HepG2 (cell line): ENCODE results near the gene MYO9A. TPM values are rescaled to one million over a fixed set of nuclear protein-coding genes. Genes with fewer than 3 reads are reported as not detected.

Experiments used
- AGO2 ChIP-seq: fragments of 200-400 bp; formaldehyde crosslinking; optimal IDR thresholded peaks from 2 replicates; pipeline ENCODE3; 2017; ENCODE audit warnings: mild to moderate bottlenecking, low read depth, low read length, moderate library complexity
- GTF3A ChIP-seq: sonication (generic); formaldehyde crosslinking; conservative IDR thresholded peaks from 2 replicates; pipeline ENCODE4 v1.4.0; 2020; ENCODE audit warnings: mild to moderate bottlenecking, missing genetic modification reagents
- GZF1 ChIP-seq: sonication (generic); formaldehyde crosslinking; IDR thresholded peaks from 2 replicates; pipeline ENCODE4 v1.5.1; 2020; ENCODE audit warnings: mild to moderate bottlenecking, missing genetic modification reagents
- IKZF4 ChIP-seq: sonication (generic); formaldehyde crosslinking; IDR thresholded peaks from 2 replicates; pipeline ENCODE4 v1.5.1; 2020; ENCODE audit warnings: borderline replicate concordance, mild to moderate bottlenecking, low read depth, missing genetic modification reagents; ENCODE audit errors: not compliant biosample characterization
- MATR3 ChIP-seq: sonication (generic); formaldehyde crosslinking; IDR thresholded peaks from 2 replicates; pipeline ENCODE4 v1.4.0; 2020; ENCODE audit warnings: missing genetic modification reagents
- POLR2AphosphoS2 ChIP-seq: IDR thresholded peaks from 2 replicates; pipeline ENCODE4 v1.6.1; 2011; ENCODE audit warnings: low read depth, low read length, improper control_type of control experiment
- REL ChIP-seq: sonication (generic); formaldehyde crosslinking; conservative IDR thresholded peaks from 2 replicates; pipeline ENCODE4 v1.8.0; 2022; ENCODE audit warnings: mild to moderate bottlenecking, missing genetic modification reagents, moderate library complexity
- RXRB ChIP-seq: IDR thresholded peaks from 2 replicates; pipeline ENCODE4 v1.6.1; 2016; ENCODE audit warnings: borderline replicate concordance, missing genetic modification reagents, missing compliant biosample characterization
- SRSF1 ChIP-seq: fragments of 200-400 bp; formaldehyde crosslinking; optimal IDR thresholded peaks from 2 replicates; pipeline ENCODE3; 2017; ENCODE audit warnings: mild to moderate bottlenecking, low read depth, low read length, moderate library complexity
- STAT5B ChIP-seq: sonication (generic); formaldehyde crosslinking; IDR thresholded peaks from 2 replicates; pipeline ENCODE4 v1.4.0; 2020; ENCODE audit warnings: missing genetic modification reagents
- TBX2 ChIP-seq: sonication (generic); formaldehyde crosslinking; IDR thresholded peaks from 2 replicates; pipeline ENCODE4 v1.5.0; 2020; ENCODE audit warnings: missing genetic modification reagents, mild to moderate bottlenecking, borderline replicate concordance
- ZNF253 ChIP-seq: sonication (generic); formaldehyde crosslinking; IDR thresholded peaks from 2 replicates; pipeline ENCODE4 v1.8.0; 2022; ENCODE audit warnings: mild to moderate bottlenecking, missing genetic modification reagents, borderline replicate concordance
- ZNF615 ChIP-seq: sonication (generic); formaldehyde crosslinking; IDR thresholded peaks from 2 replicates; pipeline ENCODE4 v1.5.0; 2020; ENCODE audit warnings: mild to moderate bottlenecking, missing genetic modification reagents, borderline replicate concordance
- ZNF629 ChIP-seq: sonication (generic); formaldehyde crosslinking; conservative IDR thresholded peaks from 2 replicates; pipeline ENCODE4 v1.5.0; 2020; ENCODE audit warnings: missing genetic modification reagents
- ZNF713 ChIP-seq: sonication (generic); formaldehyde crosslinking; IDR thresholded peaks from 2 replicates; pipeline ENCODE4 v1.4.0; 2020; ENCODE audit warnings: mild to moderate bottlenecking, missing genetic modification reagents
- ZNF792 ChIP-seq: IDR thresholded peaks from 2 replicates; pipeline ENCODE4 v1.6.1; 2016
- polyA plus RNA-seq, 8 experiments: library from polyadenylated mRNA; depleted of rRNA in 3 of 8; stranded (reverse) in 7 of 8; unstranded in 1 of 8; fragments of >200 nt; fragmentation: Illumina TruSeq in 4 of 8; extraction: Trizol in 4 of 8; gene quantifications; 2 replicates each; pipeline versions ENCODE4 v1.2.1 to v1.2.3, GENCODE V29; 2011 to 2016; ENCODE audit warnings: low read depth in 4 of 8, missing spikeins in 1 of 8, mixed read lengths in 1 of 8; ENCODE audit not compliant: insufficient read depth in 1 of 8
- total RNA-seq, 5 experiments: library from RNA; depleted of rRNA; stranded (reverse); fragments of >200 nt; fragmentation: Illumina TruSeq; extraction: Trizol; gene quantifications; 2 replicates each; pipeline ENCODE4 v1.2.3, GENCODE V29; 2016; ENCODE audit warnings: low read depth in 1 of 5
- TF ChIP-seq, protein P1 (sequence below): sonication (generic); formaldehyde crosslinking; IDR thresholded peaks from 2 replicates; pipeline ENCODE4 v1.5.1; 2020; ENCODE audit warnings: mild to moderate bottlenecking, missing genetic modification reagents
- TF ChIP-seq, protein P2 (sequence below): sonication (generic); formaldehyde crosslinking; conservative IDR thresholded peaks from 2 replicates; pipeline ENCODE4 v1.4.0; 2020; ENCODE audit warnings: missing genetic modification reagents
- TF ChIP-seq, protein P3 (sequence below): IDR thresholded peaks from 2 replicates; pipeline ENCODE4 v1.6.1; 2018; ENCODE audit warnings: missing genetic modification reagents, mild to moderate bottlenecking, missing compliant biosample characterization
- TF ChIP-seq, protein P4 (sequence below): sonication (generic); formaldehyde crosslinking; IDR thresholded peaks from 2 replicates; pipeline ENCODE4 v1.8.0; 2022; ENCODE audit warnings: mild to moderate bottlenecking, missing genetic modification reagents; ENCODE audit not compliant: insufficient replicate concordance
- TF ChIP-seq, protein P5 (sequence below): sonication (generic); formaldehyde crosslinking; IDR thresholded peaks from 2 replicates; pipeline ENCODE4 v1.4.0; 2020; ENCODE audit warnings: missing genetic modification reagents

MYO9A gene
- total and polyA plus RNA-seq, 2 of the 13 experiments (the other 11 are each of a cell fraction or from before 2014, with no cell fraction given) = 4.8 to 15.3 TPM

DNA sequence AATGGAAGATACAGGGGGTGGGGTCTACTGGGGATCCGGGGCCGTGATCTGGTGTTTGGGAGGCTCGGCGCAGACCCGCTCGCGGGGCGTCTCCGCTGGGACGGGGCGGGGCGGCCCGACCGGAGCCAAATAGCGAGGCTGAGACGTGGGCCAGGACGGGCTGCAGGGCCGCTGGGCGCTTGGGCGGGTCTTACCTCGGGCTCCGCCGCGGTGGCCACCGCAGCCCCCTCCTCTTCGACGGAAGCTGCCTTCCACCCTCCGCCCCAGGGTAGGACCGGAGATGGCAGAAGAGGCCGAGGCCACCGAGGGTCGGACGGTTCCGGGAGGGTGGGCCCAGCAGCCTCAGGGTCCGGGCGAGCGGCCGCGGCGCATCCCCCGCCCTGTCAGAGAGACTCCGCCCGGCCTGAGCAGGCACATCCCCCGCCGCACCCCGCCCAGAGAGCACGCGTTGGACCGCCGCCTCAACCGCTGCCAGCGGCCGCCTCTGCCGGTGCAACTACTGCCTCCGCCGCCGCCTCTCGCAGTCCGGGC lies 399 bp downstream of the MYO9A start (continued):
- TF ChIP-seq, protein P1, sequence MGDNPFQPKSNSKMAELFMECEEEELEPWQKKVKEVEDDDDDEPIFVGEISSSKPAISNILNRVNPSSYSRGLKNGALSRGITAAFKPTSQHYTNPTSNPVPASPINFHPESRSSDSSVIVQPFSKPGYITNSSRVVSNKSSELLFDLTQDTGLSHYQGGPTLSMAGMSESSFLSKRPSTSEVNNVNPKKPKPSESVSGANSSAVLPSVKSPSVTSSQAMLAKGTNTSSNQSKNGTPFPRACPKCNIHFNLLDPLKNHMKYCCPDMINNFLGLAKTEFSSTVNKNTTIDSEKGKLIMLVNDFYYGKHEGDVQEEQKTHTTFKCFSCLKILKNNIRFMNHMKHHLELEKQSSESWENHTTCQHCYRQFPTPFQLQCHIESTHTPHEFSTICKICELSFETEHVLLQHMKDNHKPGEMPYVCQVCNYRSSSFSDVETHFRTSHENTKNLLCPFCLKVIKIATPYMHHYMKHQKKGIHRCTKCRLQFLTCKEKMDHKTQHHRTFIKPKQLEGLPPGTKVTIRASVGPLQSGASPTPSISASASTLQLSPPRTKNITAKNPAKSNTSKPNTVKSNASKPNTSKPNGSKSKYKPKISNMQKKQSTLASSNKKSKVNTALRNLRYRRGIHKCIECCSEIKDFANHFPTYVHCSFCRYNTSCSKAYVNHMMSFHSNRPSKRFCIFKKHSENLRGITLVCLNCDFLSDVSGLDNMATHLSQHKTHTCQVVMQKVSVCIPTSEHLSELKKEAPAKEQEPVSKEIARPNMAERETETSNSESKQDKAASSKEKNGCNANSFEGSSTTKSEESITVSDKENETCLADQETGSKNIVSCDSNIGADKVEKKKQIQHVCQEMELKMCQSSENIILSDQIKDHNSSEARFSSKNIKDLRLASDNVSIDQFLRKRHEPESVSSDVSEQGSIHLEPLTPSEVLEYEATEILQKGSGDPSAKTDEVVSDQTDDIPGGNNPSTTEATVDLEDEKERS (CRISPR knock-in tag) = no peak
- TF ChIP-seq RXRB (no peak), GZF1 (CRISPR knock-in tag) (0 out of 2 replicates have a peak, but pooled peaks have one; percentile 26), TBX2 (CRISPR knock-in tag) (0 out of 2 replicates have a peak, but pooled peaks have one; percentile 46), ZNF615 (CRISPR knock-in tag) (no peak), POLR2AphosphoS2 (no peak), IKZF4 (CRISPR knock-in tag) (peak; percentile 75), MATR3 (no peak), AGO2 (peak; percentile 23), STAT5B (CRISPR knock-in tag) (no peak), SRSF1 (no peak), ZNF629 (no peak), ZNF792 (CRISPR knock-in tag) (0 out of 2 replicates have a peak, but pooled peaks have one; percentile 16), ZNF713 (CRISPR knock-in tag) (no peak), ZNF253 (no peak), REL (CRISPR knock-in tag) (no peak), GTF3A (no peak)
- TF ChIP-seq, protein P2, sequence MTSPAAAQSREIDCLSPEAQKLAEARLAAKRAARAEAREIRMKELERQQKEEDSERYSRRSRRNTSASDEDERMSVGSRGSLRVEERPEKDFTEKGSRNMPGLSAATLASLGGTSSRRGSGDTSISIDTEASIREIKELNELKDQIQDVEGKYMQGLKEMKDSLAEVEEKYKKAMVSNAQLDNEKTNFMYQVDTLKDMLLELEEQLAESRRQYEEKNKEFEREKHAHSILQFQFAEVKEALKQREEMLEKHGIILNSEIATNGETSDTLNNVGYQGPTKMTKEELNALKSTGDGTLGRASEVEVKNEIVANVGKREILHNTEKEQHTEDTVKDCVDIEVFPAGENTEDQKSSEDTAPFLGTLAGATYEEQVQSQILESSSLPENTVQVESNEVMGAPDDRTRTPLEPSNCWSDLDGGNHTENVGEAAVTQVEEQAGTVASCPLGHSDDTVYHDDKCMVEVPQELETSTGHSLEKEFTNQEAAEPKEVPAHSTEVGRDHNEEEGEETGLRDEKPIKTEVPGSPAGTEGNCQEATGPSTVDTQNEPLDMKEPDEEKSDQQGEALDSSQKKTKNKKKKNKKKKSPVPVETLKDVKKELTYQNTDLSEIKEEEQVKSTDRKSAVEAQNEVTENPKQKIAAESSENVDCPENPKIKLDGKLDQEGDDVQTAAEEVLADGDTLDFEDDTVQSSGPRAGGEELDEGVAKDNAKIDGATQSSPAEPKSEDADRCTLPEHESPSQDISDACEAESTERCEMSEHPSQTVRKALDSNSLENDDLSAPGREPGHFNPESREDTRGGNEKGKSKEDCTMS (CRISPR knock-in tag) = no peak
- TF ChIP-seq, protein P3, sequence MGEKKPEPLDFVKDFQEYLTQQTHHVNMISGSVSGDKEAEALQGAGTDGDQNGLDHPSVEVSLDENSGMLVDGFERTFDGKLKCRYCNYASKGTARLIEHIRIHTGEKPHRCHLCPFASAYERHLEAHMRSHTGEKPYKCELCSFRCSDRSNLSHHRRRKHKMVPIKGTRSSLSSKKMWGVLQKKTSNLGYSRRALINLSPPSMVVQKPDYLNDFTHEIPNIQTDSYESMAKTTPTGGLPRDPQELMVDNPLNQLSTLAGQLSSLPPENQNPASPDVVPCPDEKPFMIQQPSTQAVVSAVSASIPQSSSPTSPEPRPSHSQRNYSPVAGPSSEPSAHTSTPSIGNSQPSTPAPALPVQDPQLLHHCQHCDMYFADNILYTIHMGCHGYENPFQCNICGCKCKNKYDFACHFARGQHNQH = peak; percentile 22; the same call in 1 of the 2 replicates
- TF ChIP-seq, protein P4, sequence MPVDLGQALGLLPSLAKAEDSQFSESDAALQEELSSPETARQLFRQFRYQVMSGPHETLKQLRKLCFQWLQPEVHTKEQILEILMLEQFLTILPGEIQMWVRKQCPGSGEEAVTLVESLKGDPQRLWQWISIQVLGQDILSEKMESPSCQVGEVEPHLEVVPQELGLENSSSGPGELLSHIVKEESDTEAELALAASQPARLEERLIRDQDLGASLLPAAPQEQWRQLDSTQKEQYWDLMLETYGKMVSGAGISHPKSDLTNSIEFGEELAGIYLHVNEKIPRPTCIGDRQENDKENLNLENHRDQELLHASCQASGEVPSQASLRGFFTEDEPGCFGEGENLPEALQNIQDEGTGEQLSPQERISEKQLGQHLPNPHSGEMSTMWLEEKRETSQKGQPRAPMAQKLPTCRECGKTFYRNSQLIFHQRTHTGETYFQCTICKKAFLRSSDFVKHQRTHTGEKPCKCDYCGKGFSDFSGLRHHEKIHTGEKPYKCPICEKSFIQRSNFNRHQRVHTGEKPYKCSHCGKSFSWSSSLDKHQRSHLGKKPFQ (CRISPR knock-in tag) = peak; percentile 38
- TF ChIP-seq, protein P5, sequence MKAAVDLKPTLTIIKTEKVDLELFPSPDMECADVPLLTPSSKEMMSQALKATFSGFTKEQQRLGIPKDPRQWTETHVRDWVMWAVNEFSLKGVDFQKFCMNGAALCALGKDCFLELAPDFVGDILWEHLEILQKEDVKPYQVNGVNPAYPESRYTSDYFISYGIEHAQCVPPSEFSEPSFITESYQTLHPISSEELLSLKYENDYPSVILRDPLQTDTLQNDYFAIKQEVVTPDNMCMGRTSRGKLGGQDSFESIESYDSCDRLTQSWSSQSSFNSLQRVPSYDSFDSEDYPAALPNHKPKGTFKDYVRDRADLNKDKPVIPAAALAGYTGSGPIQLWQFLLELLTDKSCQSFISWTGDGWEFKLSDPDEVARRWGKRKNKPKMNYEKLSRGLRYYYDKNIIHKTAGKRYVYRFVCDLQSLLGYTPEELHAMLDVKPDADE (CRISPR knock-in tag) = no peak
